ENCODE data around the gene MEF2D. TPM values are rescaled to one million over a fixed set of nuclear protein-coding genes. Genes with fewer than 3 reads are reported as not detected.

The MEF2D gene
- 10 to 100 TPM; 25.9 to 29.3 (median 26.8) TPM for polyA plus RNA-seq (ENCODE audit: insufficient read length in 3 of 3)
- long read RNA-seq, donor 1: 0 reads
- long read RNA-seq, donor 2: 0 reads
- long read RNA-seq, donor 3: 0 reads
- long read RNA-seq, donor 4: 0 reads
- long read RNA-seq, donor 5: 0 reads
- long read RNA-seq, donor 6, full-length matches to known transcripts: 2 of 2 reads
- long read RNA-seq, donor 6, partial matches to known transcripts: 0 of 2 reads
- long read RNA-seq, donor 6, other reads (novel, unspliced or antisense): 0 of 2 reads
- long read RNA-seq, donor 7, partial matches to known transcripts: 27 of 28 reads
- long read RNA-seq, donor 7, other reads (novel, unspliced or antisense): 0 of 28 reads
- long read RNA-seq, donor 8, partial matches to known transcripts: 5 of 5 reads
- long read RNA-seq, donor 8, other reads (novel, unspliced or antisense): 0 of 5 reads
- long read RNA-seq, donor 9, partial matches to known transcripts: 5 of 13 reads
- long read RNA-seq, donor 9, other reads (novel, unspliced or antisense): 7 of 13 reads
- long read RNA-seq, donor 10: 0 reads
- long read RNA-seq, donor 11, partial matches to known transcripts: 6 of 6 reads
- long read RNA-seq, donor 11, other reads (novel, unspliced or antisense): 0 of 6 reads
- long read RNA-seq, donor 12, partial matches to known transcripts: 5 of 6 reads
- long read RNA-seq, donor 12, other reads (novel, unspliced or antisense): 0 of 6 reads
- long read RNA-seq, donor 13: 0 reads
- long read RNA-seq, donor 14: 0 reads
- long read RNA-seq, donor 15: 0 reads
- long read RNA-seq, donor 16, partial matches to known transcripts: 5 of 5 reads
- long read RNA-seq, donor 16, other reads (novel, unspliced or antisense): 0 of 5 reads

DNA sequence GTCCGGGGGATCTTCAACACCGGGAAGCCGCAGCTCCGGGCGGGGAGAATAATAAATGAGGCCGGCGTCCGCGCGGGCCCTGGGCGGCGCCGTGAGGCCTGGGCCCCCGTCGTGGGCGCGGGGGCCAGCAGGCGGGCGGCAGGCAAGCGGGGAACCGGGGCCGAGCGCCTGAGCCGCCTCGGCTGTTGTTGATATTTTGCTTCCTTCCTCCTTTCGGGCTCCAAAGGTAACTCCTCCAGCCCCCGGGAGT lies at the start of gene MEF2D:
MEF2D (minus strand) TSS at position 233 of the 250 bp plus-strand sequence. CDS start 17,483 bp downstream, outside the sequence.
- DNase-seq: no peak

DNA sequence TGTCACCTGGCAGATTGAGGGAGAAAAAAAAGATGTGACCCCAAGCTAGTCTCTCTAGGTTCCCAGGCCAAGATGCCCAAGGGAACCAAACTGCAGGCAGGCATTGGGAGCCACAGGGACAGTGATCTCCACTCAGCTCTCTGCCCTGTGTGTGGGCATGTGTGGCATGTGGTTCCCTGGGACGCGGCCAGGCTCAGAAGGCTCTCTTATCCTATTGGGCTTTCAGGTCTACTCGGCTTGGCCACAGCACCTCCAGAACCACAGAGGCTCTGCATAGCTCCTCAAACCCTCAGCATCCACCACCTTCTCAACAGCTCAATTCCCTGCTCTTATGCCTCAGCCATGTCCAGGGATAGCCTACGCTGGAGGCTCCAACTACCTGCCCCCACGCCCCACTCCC lies 49.8 kb upstream of the MEF2D start:
- DNase-seq: no peak

DNA sequence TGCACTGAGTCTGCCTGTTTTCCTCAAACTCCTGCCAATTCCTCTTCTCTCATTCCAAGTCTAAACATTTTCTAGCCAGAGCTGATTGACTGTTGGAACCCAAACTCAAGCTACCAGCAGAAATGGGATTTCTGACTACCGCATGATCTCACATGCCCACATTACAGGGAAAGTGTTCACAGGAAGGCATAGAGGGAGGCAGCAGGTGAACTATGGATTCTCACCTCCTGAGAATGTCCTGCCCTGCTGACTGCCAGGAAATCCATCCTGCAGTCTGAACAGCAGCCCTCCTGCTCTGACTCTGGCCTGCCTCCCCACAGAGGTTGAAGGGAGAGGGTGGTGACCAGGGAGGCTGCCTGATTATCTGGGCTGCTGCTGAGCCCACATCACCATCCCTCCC lies 49.3 kb upstream of the MEF2D start:
- DNase-seq: no peak

DNA sequence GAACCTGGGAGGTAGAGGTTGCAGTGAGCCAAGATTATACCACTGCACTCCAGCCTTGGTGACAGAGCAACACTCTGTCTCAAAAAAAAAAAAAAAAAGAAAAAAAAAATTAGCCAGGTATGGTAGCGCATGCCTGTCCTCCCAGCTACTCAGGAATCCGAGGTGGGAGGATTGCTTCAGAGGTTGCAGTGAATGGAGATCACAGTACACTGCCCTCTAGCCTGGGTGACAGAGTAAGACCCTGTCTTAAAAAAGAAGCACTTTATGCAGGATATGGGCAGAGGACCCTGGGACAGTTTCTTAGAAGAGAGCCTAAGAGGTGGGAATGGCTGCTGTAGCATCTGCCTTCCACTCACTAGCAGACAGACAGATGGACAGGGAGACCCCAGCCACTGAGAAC lies 48.8 kb upstream of the MEF2D start:
- DNase-seq: no peak

DNA sequence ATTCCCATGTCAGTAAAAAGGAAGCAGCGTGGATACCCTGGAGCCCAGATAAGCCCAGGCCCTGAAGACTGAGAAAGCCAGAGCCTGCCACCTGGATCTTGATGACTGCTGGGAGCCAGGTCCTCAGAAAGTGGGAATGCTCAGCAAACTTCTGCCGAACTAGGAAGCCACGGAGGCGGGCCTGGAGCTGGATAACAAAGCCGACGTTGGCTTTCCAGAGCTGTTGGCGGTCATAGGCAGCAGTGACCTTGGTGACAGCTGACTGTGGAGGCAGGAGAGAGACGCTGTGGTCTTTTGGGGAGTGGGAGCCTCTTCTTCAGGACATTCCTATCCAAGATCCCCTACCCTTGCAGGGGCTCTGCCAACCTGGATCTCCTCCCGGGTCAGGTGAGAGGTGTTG lies 47.4 kb upstream of the MEF2D start:
- no peak for DNase-seq

DNA sequence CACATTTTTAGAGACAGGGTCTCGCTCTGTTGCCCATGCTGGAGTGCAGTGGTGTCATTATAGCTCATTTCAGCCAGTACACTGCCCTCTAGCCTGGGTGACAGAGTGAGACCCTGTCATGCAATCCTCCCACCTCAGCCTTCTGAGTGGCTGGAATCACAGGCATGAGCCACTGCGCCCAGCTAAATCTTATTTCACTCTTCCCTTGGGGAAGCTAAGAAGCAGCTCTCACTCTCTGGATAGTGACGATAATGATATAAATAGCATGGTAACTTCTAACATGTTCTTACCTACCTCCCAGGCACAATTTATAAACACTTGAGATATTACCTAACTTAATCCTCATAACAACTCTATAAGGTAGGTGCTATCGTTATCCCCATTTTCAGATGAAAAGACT lies 46.9 kb upstream of the MEF2D start:
- no peak for DNase-seq

DNA sequence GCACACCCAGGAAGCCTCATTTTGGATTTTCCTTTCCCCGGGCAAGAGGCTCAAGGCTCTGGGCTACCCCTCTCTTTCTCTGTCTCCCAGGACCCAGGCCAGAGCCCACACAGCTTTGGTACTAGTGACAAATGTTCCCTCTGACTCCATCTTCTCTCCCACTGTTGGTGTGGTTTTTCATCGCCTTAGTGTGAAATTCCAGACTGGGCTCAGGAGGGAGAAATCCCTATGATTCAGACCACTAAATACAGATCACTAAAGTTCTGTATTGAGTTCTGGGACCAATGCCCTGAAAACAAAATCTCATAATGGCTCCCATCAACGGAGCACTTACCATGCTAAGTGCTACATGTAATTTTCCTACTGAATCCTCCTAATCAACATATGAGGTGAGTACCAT lies 45.7 kb upstream of the MEF2D start:
- no peak for DNase-seq

DNA sequence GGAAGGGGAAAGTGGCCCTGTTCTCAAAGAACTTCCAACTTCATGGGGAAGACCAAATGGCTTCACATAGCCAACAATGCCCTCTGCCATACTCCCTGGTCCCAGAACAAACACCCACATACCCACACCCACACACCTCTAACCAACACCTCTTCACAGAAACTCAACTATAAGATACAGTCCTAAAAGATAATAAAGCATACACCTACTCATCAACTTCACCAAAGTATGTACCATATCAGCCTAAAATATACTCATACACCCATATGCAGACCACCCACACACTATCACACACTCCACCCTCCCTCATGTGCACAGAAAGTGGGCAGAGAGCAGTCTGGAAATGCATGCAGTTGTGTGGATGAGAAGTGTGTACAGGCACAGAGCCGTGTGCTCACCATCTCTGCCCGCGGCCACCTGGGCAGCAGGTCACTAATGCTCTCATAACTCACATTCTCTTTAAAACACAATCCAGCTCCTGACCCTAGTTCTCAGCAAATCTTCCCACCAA lies 44.1 kb upstream of the MEF2D start:
- DNase-seq: no peak

DNA sequence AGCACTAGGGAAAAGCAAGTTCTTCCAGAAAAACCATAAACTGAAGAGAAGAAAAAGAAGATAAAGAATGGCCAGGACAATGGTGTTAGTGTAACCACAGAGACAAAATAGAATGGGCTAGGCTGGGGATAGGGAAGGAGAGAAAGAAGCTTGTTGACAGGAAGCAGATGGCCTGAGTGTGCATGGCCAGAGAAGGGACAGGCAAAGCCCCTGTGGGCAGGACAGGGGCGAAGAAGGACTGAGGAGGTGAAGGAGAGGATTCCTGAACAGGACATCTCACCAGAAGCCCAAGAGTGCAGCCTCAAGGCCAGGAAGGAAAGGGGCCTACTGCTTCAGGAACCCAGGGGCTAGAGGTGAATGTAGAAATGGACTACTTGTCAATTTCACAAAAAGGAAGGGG lies 42.5 kb upstream of the MEF2D start:
- DNase-seq: no peak

DNA sequence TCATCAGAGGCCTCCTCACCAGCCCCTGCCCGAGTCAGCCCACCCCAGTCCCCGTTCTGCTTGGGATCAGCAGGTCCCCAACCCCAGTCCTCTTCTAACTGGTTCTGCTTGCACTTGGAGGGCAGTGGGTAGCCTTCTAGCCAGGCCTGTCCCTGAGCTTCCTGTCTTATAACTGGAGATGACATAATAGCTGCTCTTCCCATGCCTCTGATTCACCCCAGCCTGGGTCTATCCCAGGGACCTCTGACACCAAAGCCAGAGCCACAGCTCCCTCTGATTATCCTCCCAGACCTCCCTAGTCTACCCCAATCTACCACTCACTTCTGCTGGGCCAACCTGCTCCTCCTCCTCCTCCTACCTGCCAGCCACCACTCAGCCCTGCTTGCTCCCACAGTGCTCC lies 40.4 kb upstream of the MEF2D start:
- DNase-seq: no peak

DNA sequence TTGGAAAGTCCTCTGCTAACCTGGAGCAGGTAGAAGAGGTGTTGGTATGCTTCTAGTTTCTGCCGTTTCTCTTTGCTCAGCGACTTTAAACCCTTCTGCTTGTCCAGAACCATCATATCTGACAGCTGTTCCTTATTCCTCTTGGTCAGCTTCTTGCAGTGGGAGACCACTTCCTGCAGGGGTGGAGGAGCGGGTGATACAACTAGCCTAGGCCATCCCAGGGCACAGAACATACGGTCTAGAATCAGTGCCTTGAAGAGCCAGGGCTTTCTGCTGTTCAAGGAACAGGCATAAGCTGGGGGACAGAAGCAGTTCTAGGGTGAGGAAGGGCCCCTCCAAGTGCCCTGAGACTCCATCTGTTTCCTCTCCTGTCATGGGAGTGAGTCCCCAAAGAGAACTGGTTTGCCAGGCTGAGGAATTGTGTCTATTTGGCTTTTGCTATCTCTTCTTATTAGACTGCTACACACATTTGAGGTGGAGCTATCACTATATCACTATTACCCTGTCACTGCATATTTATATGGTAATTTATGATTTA lies 39.3 kb upstream of the MEF2D start:
- no peak for DNase-seq

DNA sequence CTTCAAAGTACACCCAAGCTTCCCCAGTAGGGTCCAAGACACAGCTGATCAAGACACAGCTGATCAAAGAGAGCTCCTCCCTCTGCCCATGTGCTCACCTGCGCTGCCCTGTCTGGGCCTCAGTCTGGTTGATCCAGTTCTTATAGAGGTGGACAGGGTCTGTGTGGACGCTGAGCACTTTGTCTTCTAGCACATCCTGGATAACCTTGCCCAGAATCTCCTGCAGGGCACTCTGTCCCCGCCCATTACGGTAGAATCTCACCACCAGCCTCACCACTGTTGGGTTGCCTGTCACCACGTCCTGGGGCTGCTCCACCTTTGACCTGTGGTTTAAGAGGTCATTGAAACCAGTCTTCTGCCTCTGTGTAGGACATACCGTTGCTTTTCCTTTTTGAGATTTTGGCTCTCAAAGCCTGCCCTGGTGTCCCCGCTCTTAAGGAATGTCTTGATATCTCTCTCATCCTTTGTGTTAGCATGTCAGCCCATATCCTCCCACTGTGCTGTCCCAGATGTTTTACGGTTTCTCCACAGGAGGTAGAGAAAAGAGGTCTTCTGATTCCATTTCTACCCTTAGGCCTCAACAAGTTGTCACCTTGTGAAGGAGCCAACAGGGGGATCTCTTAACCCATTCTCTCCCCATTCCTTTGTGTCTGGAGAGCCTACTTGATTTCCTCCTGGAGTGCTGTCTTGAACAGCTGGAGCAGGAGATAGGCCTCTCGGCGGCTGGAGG lies 38.3 kb upstream of the MEF2D start:
- DNase-seq: no peak

DNA sequence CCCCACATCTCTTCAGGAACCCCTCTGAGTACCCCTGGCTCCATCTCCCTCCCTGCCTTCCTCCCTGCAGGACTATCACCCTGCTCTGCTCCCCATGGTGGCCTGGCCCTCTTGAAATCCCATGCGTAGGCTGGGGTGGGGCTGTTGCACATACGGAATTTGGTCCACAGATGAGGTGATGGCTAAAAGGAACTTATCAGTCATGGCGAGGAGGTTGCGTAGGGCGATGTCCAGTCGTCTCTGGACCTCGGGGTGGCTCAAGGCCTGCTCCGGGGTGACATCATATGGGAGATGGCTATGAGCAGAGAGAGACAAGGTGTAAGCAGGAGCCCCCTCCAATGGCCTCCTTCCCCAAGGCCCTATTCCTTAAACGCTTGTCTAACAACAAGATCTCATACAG lies 36.5 kb upstream of the MEF2D start:
- no peak for DNase-seq

DNA sequence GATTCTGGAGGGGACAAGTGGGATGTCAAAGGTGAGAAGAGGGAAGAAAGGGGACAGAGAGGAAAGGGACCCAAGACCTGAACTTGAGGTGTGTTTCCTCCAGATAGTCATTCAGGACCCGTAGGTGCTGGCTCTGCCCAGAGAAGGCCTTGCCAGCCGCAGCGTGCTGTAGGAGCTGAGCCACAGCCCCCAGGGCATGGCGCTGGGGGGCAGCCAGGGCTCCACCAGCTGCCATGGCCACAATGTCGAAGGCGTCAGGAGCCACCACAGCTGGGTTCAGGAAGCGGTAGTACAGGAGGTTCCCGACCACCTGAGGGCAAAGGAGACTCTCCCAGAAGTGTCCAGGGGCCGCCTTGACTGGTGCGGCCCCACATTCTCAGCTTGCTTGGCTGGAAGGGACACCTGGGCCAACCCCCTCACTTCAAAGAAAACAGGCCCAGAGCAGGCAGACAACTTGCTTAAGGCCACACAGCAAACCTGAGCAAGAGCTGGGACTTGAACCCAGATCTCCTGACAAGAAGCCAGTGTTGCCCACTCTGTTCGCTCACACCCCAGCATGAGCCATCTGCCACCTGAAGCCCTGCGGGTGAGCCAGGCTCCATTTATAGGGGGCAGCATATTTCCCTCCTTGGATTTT lies 34.0 kb upstream of the MEF2D start:
- no peak for DNase-seq

DNA sequence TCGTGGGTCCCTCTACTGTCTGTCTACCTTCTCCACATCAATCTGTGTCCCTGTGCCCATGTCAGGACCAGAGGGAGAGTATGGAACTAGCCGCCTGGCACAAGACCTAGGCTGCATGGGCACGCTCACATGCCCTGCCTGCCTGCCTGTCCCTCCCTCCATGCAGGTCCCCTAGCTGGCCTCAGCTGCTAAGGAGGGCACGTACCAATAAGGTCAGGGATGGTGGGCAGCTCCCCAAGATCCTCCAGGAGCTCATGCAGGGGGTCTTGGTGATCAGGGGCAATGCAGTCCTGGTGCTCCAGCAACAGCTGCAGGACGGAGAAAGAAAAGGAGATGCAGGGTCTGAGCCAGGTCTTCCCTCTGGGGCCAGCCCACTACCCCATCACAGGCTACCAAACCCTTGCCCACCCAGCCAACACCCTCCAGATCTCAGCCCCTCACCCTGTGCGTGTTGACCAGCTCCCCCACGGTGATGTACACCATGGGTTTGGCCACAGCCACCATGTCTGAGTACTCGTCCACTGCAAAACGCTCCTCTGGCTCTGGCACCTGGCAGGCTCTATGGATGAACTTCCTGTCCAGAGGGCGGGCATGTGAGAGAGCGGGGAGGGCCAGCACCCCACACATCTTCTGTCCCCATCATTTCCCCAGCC lies 33.1 kb upstream of the MEF2D start:
- DNase-seq: no peak

DNA sequence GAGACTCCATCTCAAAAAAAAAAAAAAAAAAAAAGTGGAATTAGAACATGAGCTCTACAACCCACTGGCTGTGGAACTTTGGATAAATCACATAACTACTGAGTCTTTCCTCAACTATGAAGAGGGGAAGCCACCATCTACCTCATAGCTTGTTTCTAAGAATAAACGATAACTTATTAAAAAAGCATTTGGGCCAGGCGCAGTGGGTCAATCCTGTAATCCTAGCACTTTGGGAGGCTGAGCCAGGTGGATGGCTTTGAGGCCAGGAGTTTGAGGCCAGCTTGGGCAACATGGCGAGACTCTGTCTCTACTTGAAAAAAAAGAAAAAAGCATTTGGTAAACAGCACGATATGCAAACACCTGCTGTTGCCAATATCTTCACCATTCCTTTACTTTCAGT lies 31.8 kb upstream of the MEF2D start:
- no peak for DNase-seq

DNA sequence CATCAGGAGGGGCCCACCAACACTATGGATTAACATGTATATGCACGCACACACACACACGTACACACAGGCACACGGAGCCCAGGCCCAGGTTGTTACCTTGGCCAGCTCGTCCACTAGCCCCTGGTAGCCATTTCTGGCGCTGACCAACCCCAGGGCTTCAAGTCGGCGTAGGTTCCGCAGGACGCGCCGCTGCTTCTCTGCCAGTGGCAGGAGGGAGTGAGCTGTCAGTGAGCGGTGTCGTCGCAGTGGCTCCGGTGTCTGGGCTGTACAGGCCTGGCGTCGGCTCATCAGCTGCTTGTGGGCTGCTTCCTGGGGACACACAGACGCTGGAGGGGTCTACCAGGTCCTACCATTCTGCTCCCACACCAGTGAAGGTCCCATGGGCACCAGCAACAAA lies 29.4 kb upstream of the MEF2D start:
- DNase-seq: no peak

DNA sequence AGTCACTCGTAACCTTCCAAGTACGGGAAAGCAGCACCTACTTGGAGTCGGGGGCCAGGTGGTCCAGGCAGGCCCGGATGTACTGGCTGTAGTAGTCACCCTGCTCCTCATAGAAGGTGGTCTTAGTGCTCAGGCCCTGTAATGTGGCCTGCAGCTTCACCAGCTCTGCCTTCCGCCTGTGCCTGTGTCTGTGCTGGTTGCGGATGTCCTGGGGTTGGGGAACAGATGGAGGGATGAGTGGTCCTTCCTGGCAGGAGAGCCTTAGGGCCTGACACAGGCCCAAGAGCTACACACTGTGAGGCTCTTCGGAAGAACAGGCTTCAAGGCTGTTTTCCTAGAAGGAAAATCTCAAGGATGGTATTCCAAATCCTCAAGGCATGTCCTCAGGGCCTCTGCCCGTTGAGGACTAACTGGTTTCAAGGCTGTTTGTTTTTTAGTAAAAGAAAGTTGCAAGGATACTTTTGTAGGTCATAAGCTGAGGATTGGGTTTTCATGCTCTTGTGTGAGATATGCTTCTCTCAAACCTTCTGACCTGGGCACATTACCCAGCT lies 28.4 kb upstream of the MEF2D start:
- DNase-seq: no peak

DNA sequence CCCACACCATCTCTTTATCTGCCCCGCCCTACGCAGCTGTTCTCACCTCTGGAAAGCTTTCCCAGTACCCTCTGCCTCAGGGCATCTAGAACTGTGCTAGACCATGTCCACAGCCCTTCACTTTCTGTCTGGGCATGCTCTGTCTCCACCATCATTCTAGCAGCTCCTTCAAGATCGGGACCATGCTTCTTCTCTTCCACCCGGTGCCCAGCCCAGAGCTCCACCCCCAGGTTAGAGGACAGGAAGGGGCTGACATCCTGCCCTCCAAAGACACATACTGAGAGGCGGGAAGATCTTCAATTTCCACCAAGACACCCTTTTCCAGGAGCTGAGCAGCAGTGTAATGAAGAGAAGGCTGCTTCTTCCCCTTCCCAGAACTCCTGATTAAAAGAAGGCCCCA lies 27.7 kb upstream of the MEF2D start:
- no peak for DNase-seq

DNA sequence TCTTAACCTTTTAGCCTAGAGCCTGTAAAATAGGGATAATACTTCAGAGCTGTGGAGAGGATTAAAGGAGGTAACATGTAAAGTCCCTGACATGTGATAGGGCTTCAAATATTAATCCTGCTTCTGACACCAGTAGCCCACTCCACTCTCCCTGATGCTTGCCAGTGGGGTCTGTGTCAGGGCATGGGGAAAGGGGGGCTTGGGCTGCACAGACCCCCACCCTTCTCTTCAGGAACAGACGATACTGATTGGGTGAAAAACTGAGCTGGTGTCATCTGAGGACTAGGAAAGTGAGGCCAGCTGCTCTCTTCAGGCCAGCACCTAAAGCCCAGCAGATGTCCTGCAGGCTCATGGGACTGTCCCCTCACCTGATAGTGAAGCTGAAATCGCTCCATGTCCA lies 27.0 kb upstream of the MEF2D start:
- no peak for DNase-seq
